Mucosa of stomach (tissue), 1 donor: ENCODE measurements around the gene ZBTB37.
"Not testable (repeated sequence)": the region's sequence is repeated elsewhere in the genome, so short reads cannot be mapped to it uniquely, and the experiment has no call there.

ENCODE experiments used
- H3K27me3 ChIP-seq: one replicate; pipeline ENCODE4 v1.7.0; 2013; ENCODE audit warnings: mild to moderate bottlenecking, low read length; ENCODE audit not compliant: control insufficient read depth, insufficient read depth
- H3K36me3 ChIP-seq: one replicate; pipeline ENCODE4 v1.7.0; 2013; ENCODE audit warnings: low read length; ENCODE audit not compliant: control insufficient read depth, insufficient read depth
- H3K4me1 ChIP-seq: one replicate; pipeline ENCODE4 v1.7.0; 2013; ENCODE audit warnings: mild to moderate bottlenecking, low read length; ENCODE audit not compliant: control insufficient read depth, insufficient read depth
- H3K4me3 ChIP-seq: one replicate; pipeline ENCODE4 v1.7.0; 2013; ENCODE audit warnings: low read length
- H3K9ac ChIP-seq: one replicate; pipeline ENCODE4 v1.7.0; 2013; ENCODE audit warnings: mild to moderate bottlenecking, low read length, moderate library complexity
- H3K9me3 ChIP-seq: one replicate; pipeline ENCODE4 v1.7.0; 2013; ENCODE audit warnings: mild to moderate bottlenecking, low read length, moderate library complexity; ENCODE audit not compliant: control insufficient read depth
- donor health status: Pancreatic carcinoma.

Gene ZBTB37

GRCh38 chr1:173920861-173921260, 52.7 kb downstream of the ZBTB37 start:
- Histone ChIP-seq H3K9ac (no peak overlapping the region), H3K36me3 (no peaks in the 10 kb centered on the region), H3K4me3 (no peak overlapping the region), H3K4me1 (peaks cover 8% of the 10 kb centered on the region), H3K9me3 (no peaks in the 10 kb centered on the region), H3K27me3 (no peaks in the 10 kb centered on the region)

GRCh38 chr1:173925306-173926242, 57.4 kb downstream of the ZBTB37 start:
- no peaks in the 10 kb centered on the region for H3K9me3 ChIP-seq
- no peak overlapping the region for H3K4me3 ChIP-seq
- no peaks in the 10 kb centered on the region for H3K36me3 ChIP-seq
- peaks cover 12% of the 10 kb centered on the region for H3K4me1 ChIP-seq
- H3K9ac ChIP-seq, result no peak overlapping the region
- H3K27me3 ChIP-seq, result no peaks in the 10 kb centered on the region

GRCh38 chr1:173930541-173930940, 62.4 kb downstream of the ZBTB37 start:
- not testable (repeated sequence) for H3K4me3 ChIP-seq, H3K4me1 ChIP-seq, H3K27me3 ChIP-seq, H3K9me3 ChIP-seq, H3K9ac ChIP-seq, H3K36me3 ChIP-seq

GRCh38 chr1:173934440-173934839, 66.3 kb downstream of the ZBTB37 start:
- no peaks in the 10 kb centered on the region for H3K27me3 ChIP-seq
- H3K9ac ChIP-seq, result no peak overlapping the region
- H3K4me1 ChIP-seq, result no peaks in the 10 kb centered on the region
- H3K36me3 ChIP-seq, result no peaks in the 10 kb centered on the region
- no peaks in the 10 kb centered on the region for H3K9me3 ChIP-seq
- no peak overlapping the region for H3K4me3 ChIP-seq

GRCh38 chr1:173937062-173937461, 68.9 kb downstream of the ZBTB37 start:
- H3K4me3 ChIP-seq, result no peak overlapping the region
- H3K27me3 ChIP-seq, result no peaks in the 10 kb centered on the region
- no peaks in the 10 kb centered on the region for H3K4me1 ChIP-seq
- no peaks in the 10 kb centered on the region for H3K36me3 ChIP-seq
- no peaks in the 10 kb centered on the region for H3K9me3 ChIP-seq
- no peak overlapping the region for H3K9ac ChIP-seq

GRCh38 chr1:173946380-173946921, 78.3 kb downstream of the ZBTB37 start:
- Histone ChIP-seq H3K9ac (no peak overlapping the region), H3K27me3 (no peaks in the 10 kb centered on the region), H3K4me1 (no peaks in the 10 kb centered on the region), H3K4me3 (no peak overlapping the region), H3K36me3 (peaks cover 13% of the 10 kb centered on the region), H3K9me3 (no peaks in the 10 kb centered on the region)

GRCh38 chr1:173948594-173948993, 80.4 kb downstream of the ZBTB37 start:
- Histone ChIP-seq H3K9ac (no peak overlapping the region), H3K4me3 (no peak overlapping the region), H3K27me3 (no peaks in the 10 kb centered on the region), H3K9me3 (no peaks in the 10 kb centered on the region), H3K36me3 (peaks cover 5% of the 10 kb centered on the region), H3K4me1 (no peaks in the 10 kb centered on the region)
